Activated CD8-positive, alpha-beta memory T cell treated with anti-CD3 and anti-CD28 coated beads for 4 hours (primary cell): ENCODE measurements around the gene MAST4.

Source experiments
- DNase-seq, 2 donors: peaks; one replicate each; pipeline ENCODE4 v3.0.0-alpha.2; 2020; ENCODE audit warnings: low read depth in 2 of 2

Gene MAST4

DNA sequence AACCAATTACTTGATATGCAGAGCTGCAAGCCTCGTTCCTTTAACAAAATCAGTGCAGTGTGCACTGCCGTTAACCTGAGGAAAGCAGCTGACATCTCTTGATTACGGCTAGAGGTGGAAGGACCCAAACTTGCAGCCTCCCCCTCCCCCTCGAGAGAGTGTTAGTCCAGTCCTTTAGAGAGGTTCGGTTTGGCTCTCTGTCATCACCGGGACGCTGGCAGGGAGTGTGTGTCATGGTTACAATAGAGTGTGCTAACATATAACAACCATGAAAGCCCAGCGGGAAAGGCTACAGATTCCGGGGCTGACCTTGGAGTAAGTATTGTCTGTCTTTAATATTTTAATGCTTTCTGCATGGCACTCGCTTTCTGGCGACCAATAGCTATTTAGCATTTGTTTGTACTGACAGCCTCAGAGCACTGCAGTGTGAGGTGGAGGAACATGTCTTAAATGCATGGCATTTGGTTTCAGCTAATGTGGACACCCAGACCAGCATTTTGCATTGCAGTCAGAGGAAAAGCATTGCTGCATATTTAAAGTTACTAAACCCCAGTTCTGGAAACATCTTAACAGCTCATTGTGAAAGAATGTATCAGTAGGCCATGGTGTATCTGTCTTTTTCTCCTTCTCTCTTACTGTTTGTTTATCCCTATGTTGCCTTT lies 362.9 kb downstream of the MAST4 start:
- DNase-seq: no peak

- DNase-seq: no peak
Measured at GRCh38 chr5:66959653-66960052, 363.5 kb downstream of the MAST4 start.

DNA sequence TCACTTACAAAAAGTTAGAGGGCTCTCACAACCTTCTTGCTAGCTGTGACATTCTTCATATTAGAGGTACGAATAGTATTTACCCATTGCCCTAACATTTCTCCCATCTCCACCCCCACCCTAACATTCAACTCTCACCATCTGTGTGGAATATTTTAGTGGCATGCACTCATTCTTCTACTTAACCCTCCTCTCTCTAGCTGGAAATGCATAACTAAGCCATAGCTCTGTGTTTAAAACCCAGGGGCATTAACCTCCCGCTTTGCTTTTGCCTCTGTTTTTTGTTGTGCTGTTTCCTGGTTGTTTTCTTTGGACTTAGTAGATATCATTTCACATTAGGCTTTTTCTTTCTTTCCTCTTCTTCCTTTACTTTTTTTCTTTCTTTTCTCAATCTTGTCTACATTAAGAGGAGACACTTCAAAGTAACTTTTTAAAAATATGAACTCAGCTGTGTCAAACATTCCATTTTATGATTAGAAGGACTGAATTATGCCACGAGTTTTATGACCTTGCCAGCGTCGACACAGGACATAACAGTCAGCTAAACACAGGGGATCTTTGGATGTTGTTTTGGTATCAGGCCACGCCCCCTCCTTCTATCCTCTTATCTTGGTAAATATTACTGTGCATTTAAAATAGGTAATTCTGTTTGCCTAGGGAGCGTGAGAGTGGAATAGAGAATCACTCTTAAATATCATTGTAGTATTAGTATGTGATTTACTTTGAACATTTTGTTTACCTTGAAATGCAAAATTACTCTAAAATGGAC lies 364.4 kb downstream of the MAST4 start:
- no peak for DNase-seq

DNA sequence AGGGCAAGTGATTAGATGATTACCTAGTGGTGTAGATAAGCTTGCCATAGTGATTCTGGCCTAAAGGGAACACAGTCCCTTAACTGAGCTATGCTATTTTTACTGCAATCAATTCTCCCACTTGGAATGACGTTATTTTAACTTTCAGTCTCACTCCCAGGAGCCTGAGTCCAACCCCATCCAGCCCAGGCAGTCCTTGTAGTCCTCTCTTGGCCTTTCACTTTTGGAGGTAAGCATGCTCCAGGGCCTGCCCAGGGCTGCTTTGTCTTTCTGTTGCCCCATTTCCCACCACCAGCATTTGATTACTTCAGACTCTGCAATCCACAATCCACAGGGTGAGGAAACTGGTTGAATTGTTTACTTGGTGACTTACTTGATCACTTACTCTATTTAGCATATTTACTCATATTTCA lies 367.4 kb downstream of the MAST4 start:
- DNase-seq: no peak

- no peak for DNase-seq
Measured at GRCh38 chr5:66966439-66966838, 370.2 kb downstream of the MAST4 start.

GRCh38 chr5:66967102-66967501 lies 370.9 kb downstream of the MAST4 start:
- DNase-seq: no peak

- no peak for DNase-seq
Measured at GRCh38 chr5:66967826-66968262, 371.7 kb downstream of the MAST4 start.

DNA sequence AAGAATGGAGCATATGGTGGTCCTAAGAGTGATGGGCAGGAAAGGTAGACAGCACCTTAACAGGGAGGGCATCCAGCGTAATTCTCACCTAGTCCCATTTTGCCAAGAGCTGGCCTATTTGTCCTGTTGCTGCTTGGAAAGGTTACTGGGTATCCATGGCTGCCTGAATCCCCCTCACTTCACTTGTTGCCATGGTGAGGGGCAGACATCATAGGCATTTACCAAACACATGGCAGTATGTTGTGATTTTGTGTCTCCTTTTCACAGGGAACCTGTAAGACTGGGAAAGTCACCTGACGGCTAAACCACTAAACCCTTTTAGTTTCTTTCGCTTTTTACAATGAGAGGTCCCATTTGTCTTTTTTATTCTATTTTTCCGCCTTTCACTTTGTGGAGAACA lies 373.3 kb downstream of the MAST4 start:
- DNase-seq: no peak

DNA sequence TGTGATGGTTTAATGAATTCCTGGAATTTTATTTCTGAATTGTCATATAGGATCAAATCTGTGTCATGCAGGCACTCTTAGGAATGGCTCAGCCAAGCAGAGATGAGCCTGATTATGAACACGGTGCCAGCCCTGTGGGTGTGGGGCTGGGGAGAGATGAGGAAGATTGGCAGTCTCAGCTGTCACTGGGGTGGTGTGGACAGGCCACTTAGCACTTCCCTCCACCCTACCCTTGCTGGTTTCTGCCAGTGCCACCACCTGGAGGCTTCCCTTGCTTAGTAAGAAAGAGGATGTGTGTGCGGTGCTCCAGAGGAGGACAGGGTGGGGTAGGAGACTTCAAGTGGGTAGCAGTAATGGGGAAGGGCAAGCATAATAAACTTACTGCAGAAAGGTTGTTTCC lies 373.8 kb downstream of the MAST4 start:
- DNase-seq: no peak

- DNase-seq: no peak
Measured at GRCh38 chr5:66972004-66972403, 375.8 kb downstream of the MAST4 start.

DNA sequence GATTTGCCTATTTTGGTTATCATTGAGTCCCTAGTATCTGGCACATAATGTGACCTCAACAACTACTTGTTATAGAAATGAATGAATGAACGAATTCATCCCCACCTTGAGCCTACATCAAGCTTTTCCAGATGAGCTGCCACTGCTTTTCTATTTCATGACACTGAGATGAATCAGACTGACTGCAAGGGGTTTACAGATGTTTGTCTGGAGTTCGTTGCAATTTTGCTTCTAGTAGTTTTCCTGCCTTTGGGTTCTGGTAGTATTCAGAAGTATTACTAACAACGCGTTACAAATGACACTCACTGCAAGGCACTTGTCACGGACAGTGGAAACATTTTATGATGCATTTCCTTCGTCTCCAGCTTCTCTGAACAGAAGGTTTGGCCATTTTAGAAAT lies 378.1 kb downstream of the MAST4 start:
- no peak for DNase-seq

- DNase-seq: no peak
Measured at GRCh38 chr5:66976108-66976507, 379.9 kb downstream of the MAST4 start.

DNA sequence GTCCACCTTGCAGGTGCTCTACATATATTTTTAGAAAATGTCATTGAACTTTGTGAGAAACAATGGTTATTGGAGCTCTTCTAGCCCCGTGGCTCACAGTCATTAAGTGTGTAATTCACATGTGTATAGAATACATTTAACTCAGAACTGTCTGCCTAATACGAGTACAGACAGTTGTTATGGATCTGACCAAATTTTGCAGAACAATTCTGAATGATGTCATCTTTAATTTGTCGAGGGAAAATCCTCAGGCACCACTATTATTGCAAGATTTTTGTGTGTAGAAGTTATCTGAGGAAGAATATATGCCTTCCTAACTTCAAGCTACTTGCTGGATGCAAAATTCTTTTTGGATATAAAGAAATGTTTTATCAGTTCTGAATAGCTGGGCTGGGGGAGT lies 383.5 kb downstream of the MAST4 start:
- DNase-seq: no peak

- DNase-seq: no peak
Measured at GRCh38 chr5:66981266-66982055, 385.3 kb downstream of the MAST4 start.

- DNase-seq: no peak
Measured at GRCh38 chr5:66982056-66982387, 385.8 kb downstream of the MAST4 start.

DNA sequence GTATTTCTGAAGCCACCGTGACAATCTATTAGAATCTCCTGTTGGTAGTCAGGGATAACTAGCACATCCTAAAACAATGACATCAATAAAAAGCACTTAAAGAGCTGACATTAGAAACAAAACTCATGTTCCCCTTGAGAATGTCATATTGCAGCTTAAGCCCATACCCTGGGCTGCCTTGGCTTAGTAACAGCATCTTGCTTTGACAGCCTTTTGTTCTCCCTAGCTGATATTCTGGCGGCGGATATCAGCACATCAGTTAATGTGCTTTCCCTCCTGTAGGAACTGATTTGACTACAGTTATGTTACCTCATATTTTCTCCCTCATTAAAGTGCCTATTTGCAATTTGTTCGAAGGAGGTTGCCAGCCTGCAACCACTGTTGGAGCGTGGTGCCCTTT lies 386.3 kb downstream of the MAST4 start:
- DNase-seq: no peak

DNA sequence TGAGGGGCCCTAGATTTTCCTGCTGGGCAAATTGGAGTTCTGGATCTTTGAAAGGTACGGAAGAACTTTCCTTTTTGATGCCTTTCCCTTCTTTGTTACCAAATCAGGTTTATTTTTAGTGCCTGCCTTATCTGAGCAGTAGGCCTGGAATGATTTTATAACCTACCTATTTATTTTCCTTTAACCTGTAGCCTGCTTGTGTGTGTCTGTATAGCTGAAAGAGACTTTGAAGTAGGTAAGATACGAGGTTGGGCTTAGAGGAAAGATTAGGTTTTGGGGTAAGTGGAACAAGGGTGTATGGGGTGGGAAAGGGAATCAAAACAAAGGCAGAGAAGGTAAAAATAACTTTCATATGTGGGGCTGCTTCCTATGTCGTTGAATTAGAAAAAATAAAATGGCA lies 389.2 kb downstream of the MAST4 start:
- DNase-seq: no peak

GRCh38 chr5:66986009-66986408 lies 389.8 kb downstream of the MAST4 start:
- DNase-seq: no peak

- no peak for DNase-seq
Measured at GRCh38 chr5:66986534-66986933, 390.3 kb downstream of the MAST4 start.

DNA sequence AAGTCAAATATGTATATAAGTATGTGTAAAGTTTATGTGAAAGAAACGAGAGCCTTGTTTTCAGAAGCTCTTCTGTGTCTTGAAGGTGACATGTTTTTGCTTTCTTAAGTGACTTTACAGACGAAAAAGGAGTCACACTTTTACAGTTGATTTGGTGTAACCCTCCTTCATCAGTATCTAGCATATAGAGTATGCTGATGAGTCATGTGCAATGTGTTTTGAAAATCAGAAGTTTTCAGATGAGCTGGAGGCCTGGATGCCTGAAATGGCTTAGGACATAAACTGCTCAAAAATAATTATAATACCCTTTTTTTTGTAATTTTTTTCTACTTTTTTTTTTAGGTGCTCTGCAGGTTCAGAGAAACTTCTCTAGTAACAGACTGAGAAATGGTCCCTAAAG lies 390.9 kb downstream of the MAST4 start:
- DNase-seq: no peak

DNA sequence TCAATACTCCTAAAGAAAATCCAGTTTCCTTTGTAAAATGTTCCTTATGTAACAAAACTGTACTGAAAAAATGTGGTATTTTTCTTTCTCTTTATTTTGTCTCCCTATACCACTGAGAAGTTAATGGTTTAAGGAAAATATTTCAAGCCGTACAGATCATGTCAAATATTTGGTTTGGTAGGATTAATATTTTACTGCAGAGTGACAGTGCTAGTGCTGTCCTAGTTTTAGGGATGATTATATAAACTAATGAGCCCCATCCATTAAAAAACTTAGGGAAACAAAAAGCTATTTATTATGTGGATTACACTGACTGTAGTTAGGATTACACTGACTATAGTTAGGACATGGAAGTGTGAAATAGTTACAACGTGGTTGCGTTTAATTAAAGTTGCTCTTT lies 391.3 kb downstream of the MAST4 start:
- no peak for DNase-seq

GRCh38 chr5:66987949-66988838 lies 392.0 kb downstream of the MAST4 start:
- no peak for DNase-seq
